GM21390 (cell line): Measurements from ENCODE around the gene WDR5.

Source experiments
- ATAC-seq: cut with Tn5 transposase; IDR thresholded peaks from one replicate; pipeline ENCODE4 v1.9.1; 2021; ENCODE audit not compliant: unreplicated experiment

Gene WDR5

GRCh38 chr9:134131471-134132207 lies 4.2 kb upstream of the WDR5 start:
- no peak for ATAC-seq

- ATAC-seq, result no peak
Observed at GRCh38 chr9:134132208-134132870, 3.5 kb upstream of the WDR5 start.

- no peak for ATAC-seq
Observed at GRCh38 chr9:134134949-134135342, 936 bp upstream of the WDR5 start.

- ATAC-seq, result peak; percentile 10
Observed at GRCh38 chr9:134136118-134136995, 475 bp downstream of the WDR5 start.

- ATAC-seq, result no peak
Observed at GRCh38 chr9:134136996-134137299, 1.1 kb downstream of the WDR5 start.

- ATAC-seq, result no peak
Observed at GRCh38 chr9:134138292-134138691, 2.4 kb downstream of the WDR5 start.

GRCh38 chr9:134139081-134139480 lies 3.2 kb downstream of the WDR5 start:
- ATAC-seq, result no peak

GRCh38 chr9:134141906-134142305 lies 6.0 kb downstream of the WDR5 start:
- ATAC-seq, result no peak

GRCh38 chr9:134144801-134145200 lies 8.9 kb downstream of the WDR5 start:
- ATAC-seq, result no peak

GRCh38 chr9:134145262-134145661 lies 9.4 kb downstream of the WDR5 start:
- ATAC-seq, result no peak

GRCh38 chr9:134146774-134147493 lies 11.1 kb downstream of the WDR5 start:
- no peak for ATAC-seq

GRCh38 chr9:134149380-134149779 lies 13.5 kb downstream of the WDR5 start:
- ATAC-seq, result no peak

- no peak for ATAC-seq
Observed at GRCh38 chr9:134150557-134151214, 14.8 kb downstream of the WDR5 start.

GRCh38 chr9:134152022-134152448 lies 16.2 kb downstream of the WDR5 start:
- no peak for ATAC-seq

GRCh38 chr9:134152488-134152887 lies 16.6 kb downstream of the WDR5 start:
- no peak for ATAC-seq

- no peak for ATAC-seq
Observed at GRCh38 chr9:134153450-134153849, 17.6 kb downstream of the WDR5 start.

GRCh38 chr9:134154262-134154701 lies 18.4 kb downstream of the WDR5 start:
- ATAC-seq, result no peak

GRCh38 chr9:134155812-134156377 lies 20.0 kb downstream of the WDR5 start:
- no peak for ATAC-seq

GRCh38 chr9:134156564-134157377 lies 20.9 kb downstream of the WDR5 start:
- ATAC-seq, result no peak
